Activated naive CD8-positive, alpha-beta T cell treated with anti-CD3 and anti-CD28 coated beads, Interleukin-2, amount 50 U/mL, for 24 hours (primary cell): Measurements from ENCODE around the gene NSD2.

Experiments used
- ATAC-seq: fragments of 150-1000 bp; cut with Tn5 transposase; one replicate; pipeline ENCODE4 v1.10.0; 2021
- DNase-seq: peaks from one replicate; pipeline ENCODE4 v3.0.0; 2021
- H3K27ac Mint-ChIP-seq: one replicate; pipeline ENCODE4 v1.8.0; 2021; ENCODE audit warnings: mild to moderate bottlenecking, mixed read lengths
- H3K27me3 Mint-ChIP-seq: one replicate; pipeline ENCODE4 v1.8.0; 2021; ENCODE audit warnings: mixed read lengths
- H3K36me3 Mint-ChIP-seq: one replicate; pipeline ENCODE4 v1.8.0; 2021; ENCODE audit warnings: low read depth, mixed read lengths
- H3K4me1 Mint-ChIP-seq: one replicate; pipeline ENCODE4 v1.8.0; 2021; ENCODE audit warnings: mixed read lengths
- H3K4me3 Mint-ChIP-seq: one replicate; pipeline ENCODE4 v1.8.0; 2021; ENCODE audit warnings: mild to moderate bottlenecking, moderate library complexity, mixed read lengths
- H3K9me3 Mint-ChIP-seq: one replicate; pipeline ENCODE4 v1.8.0; 2021; ENCODE audit warnings: mixed read lengths

Gene NSD2

GRCh38 chr4:1948232-1948631 is 77.0 kb downstream of the NSD2 start:
- ATAC-seq = no peak
- Mint-ChIP-seq H3K4me1 (no peaks in the 10 kb centered on the region), H3K36me3 (peaks cover 45% of the 10 kb centered on the region), H3K9me3 (no peaks in the 10 kb centered on the region), H3K27me3 (no peaks in the 10 kb centered on the region), H3K27ac (no peak overlapping the region), H3K4me3 (no peak overlapping the region)
- DNase-seq = no peak

- no peak for DNase-seq
- Mint-ChIP-seq H3K4me1 (no peaks in the 10 kb centered on the region), H3K27ac (no peak overlapping the region), H3K27me3 (no peaks in the 10 kb centered on the region), H3K36me3 (peaks cover 38% of the 10 kb centered on the region), H3K9me3 (no peaks in the 10 kb centered on the region), H3K4me3 (no peak overlapping the region)
- no peak for ATAC-seq
These were observed 77.8 kb downstream of the NSD2 start for GRCh38 chr4:1948892-1949436.

GRCh38 chr4:1950369-1950768 is 79.2 kb downstream of the NSD2 start:
- no peak overlapping the region for H3K4me3 Mint-ChIP-seq
- H3K36me3 Mint-ChIP-seq = peaks cover 41% of the 10 kb centered on the region
- H3K4me1 Mint-ChIP-seq = no peaks in the 10 kb centered on the region
- H3K9me3 Mint-ChIP-seq = no peaks in the 10 kb centered on the region
- no peaks in the 10 kb centered on the region for H3K27me3 Mint-ChIP-seq
- DNase-seq (no peak), ATAC-seq (no peak)
- no peak overlapping the region for H3K27ac Mint-ChIP-seq

- DNase-seq (no peak), ATAC-seq (no peak)
- no peaks in the 10 kb centered on the region for H3K27me3 Mint-ChIP-seq
- H3K27ac Mint-ChIP-seq = no peak overlapping the region
- H3K9me3 Mint-ChIP-seq = no peaks in the 10 kb centered on the region
- no peaks in the 10 kb centered on the region for H3K4me1 Mint-ChIP-seq
- H3K4me3 Mint-ChIP-seq = no peak overlapping the region
- peaks cover 49% of the 10 kb centered on the region for H3K36me3 Mint-ChIP-seq
These were observed 81.0 kb downstream of the NSD2 start for GRCh38 chr4:1952058-1952700.

GRCh38 chr4:1952719-1953118 is 81.5 kb downstream of the NSD2 start:
- Mint-ChIP-seq H3K27me3 (no peaks in the 10 kb centered on the region), H3K36me3 (peaks cover 49% of the 10 kb centered on the region)

GRCh38 chr4:1953335-1953734 is 82.1 kb downstream of the NSD2 start:
- H3K4me3 Mint-ChIP-seq = no peak overlapping the region
- no peaks in the 10 kb centered on the region for H3K4me1 Mint-ChIP-seq
- no peaks in the 10 kb centered on the region for H3K27me3 Mint-ChIP-seq
- ATAC-seq (no peak), DNase-seq (no peak)
- no peaks in the 10 kb centered on the region for H3K9me3 Mint-ChIP-seq
- H3K36me3 Mint-ChIP-seq = peaks cover 50% of the 10 kb centered on the region
- H3K27ac Mint-ChIP-seq = no peak overlapping the region

More at GRCh38 chr4:1952719-1953118, 81.5 kb downstream of the NSD2 start:
- H3K4me3 Mint-ChIP-seq = no peak overlapping the region
- DNase-seq (no peak), ATAC-seq (no peak)
- no peak overlapping the region for H3K27ac Mint-ChIP-seq
- no peaks in the 10 kb centered on the region for H3K9me3 Mint-ChIP-seq
- H3K4me1 Mint-ChIP-seq = no peaks in the 10 kb centered on the region

- no peak for DNase-seq
- Mint-ChIP-seq H3K36me3 (peaks cover 62% of the 10 kb centered on the region), H3K4me3 (no peak overlapping the region), H3K4me1 (no peaks in the 10 kb centered on the region), H3K9me3 (no peaks in the 10 kb centered on the region), H3K27me3 (no peaks in the 10 kb centered on the region), H3K27ac (no peak overlapping the region)
- ATAC-seq = no peak
These were observed 85.4 kb downstream of the NSD2 start for GRCh38 chr4:1956631-1957030.

GRCh38 chr4:1958276-1959103 is 87.3 kb downstream of the NSD2 start:
- peaks cover 77% of the 10 kb centered on the region for H3K36me3 Mint-ChIP-seq
- peak overlapping the region; percentile 42 for H3K27ac Mint-ChIP-seq
- DNase-seq (no peak), ATAC-seq (no peak)
- no peaks in the 10 kb centered on the region for H3K9me3 Mint-ChIP-seq
- no peak overlapping the region for H3K4me3 Mint-ChIP-seq
- H3K27me3 Mint-ChIP-seq = no peaks in the 10 kb centered on the region
- no peaks in the 10 kb centered on the region for H3K4me1 Mint-ChIP-seq

GRCh38 chr4:1959104-1959384 is 87.9 kb downstream of the NSD2 start:
- Mint-ChIP-seq H3K27ac (no peak overlapping the region), H3K36me3 (peaks cover 83% of the 10 kb centered on the region), H3K4me1 (no peaks in the 10 kb centered on the region), H3K9me3 (no peaks in the 10 kb centered on the region), H3K27me3 (no peaks in the 10 kb centered on the region), H3K4me3 (no peak overlapping the region)
- DNase-seq (no peak), ATAC-seq (no peak)

GRCh38 chr4:1960170-1960825 is 89.1 kb downstream of the NSD2 start:
- peaks cover 83% of the 10 kb centered on the region for H3K36me3 Mint-ChIP-seq
- H3K9me3 Mint-ChIP-seq = no peaks in the 10 kb centered on the region
- no peak for DNase-seq
- H3K4me3 Mint-ChIP-seq = no peak overlapping the region
- H3K4me1 Mint-ChIP-seq = no peaks in the 10 kb centered on the region
- no peaks in the 10 kb centered on the region for H3K27me3 Mint-ChIP-seq
- H3K27ac Mint-ChIP-seq = no peak overlapping the region
- peak; percentile 15 for ATAC-seq

GRCh38 chr4:1961038-1961437 is 89.8 kb downstream of the NSD2 start:
- H3K4me3 Mint-ChIP-seq = no peak overlapping the region
- peaks cover 85% of the 10 kb centered on the region for H3K36me3 Mint-ChIP-seq
- no peaks in the 10 kb centered on the region for H3K9me3 Mint-ChIP-seq
- peaks cover under 1% of the 10 kb centered on the region for H3K4me1 Mint-ChIP-seq
- no peak overlapping the region for H3K27ac Mint-ChIP-seq
- no peak for ATAC-seq
- no peaks in the 10 kb centered on the region for H3K27me3 Mint-ChIP-seq
- DNase-seq = no peak

- peaks cover 84% of the 10 kb centered on the region for H3K36me3 Mint-ChIP-seq
- H3K4me3 Mint-ChIP-seq = no peak overlapping the region
- DNase-seq (no peak), ATAC-seq (no peak)
- H3K27ac Mint-ChIP-seq = no peak overlapping the region
- H3K4me1 Mint-ChIP-seq = peaks cover 1% of the 10 kb centered on the region
- no peaks in the 10 kb centered on the region for H3K9me3 Mint-ChIP-seq
- H3K27me3 Mint-ChIP-seq = no peaks in the 10 kb centered on the region
These were observed 90.4 kb downstream of the NSD2 start for GRCh38 chr4:1961563-1961962.

- DNase-seq = no peak
These were observed 91.8 kb downstream of the NSD2 start for GRCh38 chr4:1962980-1963379.

GRCh38 chr4:1964443-1964842 is 93.2 kb downstream of the NSD2 start:
- DNase-seq (no peak), ATAC-seq (no peak)
- H3K27me3 Mint-ChIP-seq = no peaks in the 10 kb centered on the region
- H3K4me3 Mint-ChIP-seq = no peak overlapping the region
- no peak overlapping the region for H3K27ac Mint-ChIP-seq
- peaks cover 79% of the 10 kb centered on the region for H3K36me3 Mint-ChIP-seq
- no peaks in the 10 kb centered on the region for H3K9me3 Mint-ChIP-seq
- peaks cover 1% of the 10 kb centered on the region for H3K4me1 Mint-ChIP-seq

More at GRCh38 chr4:1962980-1963379, 91.8 kb downstream of the NSD2 start:
- H3K9me3 Mint-ChIP-seq = no peaks in the 10 kb centered on the region
- H3K27me3 Mint-ChIP-seq = no peaks in the 10 kb centered on the region
- H3K27ac Mint-ChIP-seq = no peak overlapping the region
- no peak overlapping the region for H3K4me3 Mint-ChIP-seq
- no peak for ATAC-seq
- peaks cover 1% of the 10 kb centered on the region for H3K4me1 Mint-ChIP-seq
- peaks cover 81% of the 10 kb centered on the region for H3K36me3 Mint-ChIP-seq

- no peak overlapping the region for H3K4me3 Mint-ChIP-seq
- H3K27ac Mint-ChIP-seq = no peak overlapping the region
- no peaks in the 10 kb centered on the region for H3K27me3 Mint-ChIP-seq
- DNase-seq (no peak), ATAC-seq (no peak)
- H3K4me1 Mint-ChIP-seq = peaks cover 1% of the 10 kb centered on the region
- peaks cover 80% of the 10 kb centered on the region for H3K36me3 Mint-ChIP-seq
- no peaks in the 10 kb centered on the region for H3K9me3 Mint-ChIP-seq
These were observed 93.8 kb downstream of the NSD2 start for GRCh38 chr4:1964971-1965370.
